Fibroblast of upper back skin (primary cell): ENCODE measurements around the gene PHACTR1.
"Not testable (repeated sequence)": the region's sequence is repeated elsewhere in the genome, so short reads cannot be mapped to it uniquely, and the experiment has no call there.

Experiments
- DNase-seq: peaks from one replicate; pipeline ENCODE4 v3.0.0-alpha.2; 2013

The PHACTR1 gene

DNA sequence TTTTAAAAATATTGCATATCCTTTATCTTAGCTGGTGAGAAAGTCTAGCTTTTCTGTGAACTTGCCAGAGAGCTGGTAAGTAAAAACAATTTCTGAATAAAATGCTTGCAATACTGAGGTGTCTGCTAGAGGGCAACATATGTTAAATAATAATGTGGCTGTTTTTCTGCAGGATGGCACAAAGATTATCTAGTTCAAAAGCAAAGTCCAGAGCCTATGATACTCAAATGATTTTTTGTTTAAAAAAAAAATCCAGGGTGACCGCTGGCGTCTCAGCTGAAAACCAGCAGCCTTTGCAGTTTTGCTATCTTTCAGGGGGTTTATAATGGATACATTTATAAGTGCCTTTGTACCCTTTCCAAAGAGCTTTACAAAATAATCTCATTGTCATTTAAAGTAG, 194.9 kb downstream of the PHACTR1 start:
- peak; percentile 27 for DNase-seq

- no peak for DNase-seq
Observed at GRCh38 chr6:12913201-12913600, 196.6 kb downstream of the PHACTR1 start.

GRCh38 chr6:12916006-12916405, 199.4 kb downstream of the PHACTR1 start:
- no peak for DNase-seq

- no peak for DNase-seq
Observed at GRCh38 chr6:12916420-12917136, 200.0 kb downstream of the PHACTR1 start.

- no peak for DNase-seq
Observed at GRCh38 chr6:12921467-12921866, 204.9 kb downstream of the PHACTR1 start.

DNA sequence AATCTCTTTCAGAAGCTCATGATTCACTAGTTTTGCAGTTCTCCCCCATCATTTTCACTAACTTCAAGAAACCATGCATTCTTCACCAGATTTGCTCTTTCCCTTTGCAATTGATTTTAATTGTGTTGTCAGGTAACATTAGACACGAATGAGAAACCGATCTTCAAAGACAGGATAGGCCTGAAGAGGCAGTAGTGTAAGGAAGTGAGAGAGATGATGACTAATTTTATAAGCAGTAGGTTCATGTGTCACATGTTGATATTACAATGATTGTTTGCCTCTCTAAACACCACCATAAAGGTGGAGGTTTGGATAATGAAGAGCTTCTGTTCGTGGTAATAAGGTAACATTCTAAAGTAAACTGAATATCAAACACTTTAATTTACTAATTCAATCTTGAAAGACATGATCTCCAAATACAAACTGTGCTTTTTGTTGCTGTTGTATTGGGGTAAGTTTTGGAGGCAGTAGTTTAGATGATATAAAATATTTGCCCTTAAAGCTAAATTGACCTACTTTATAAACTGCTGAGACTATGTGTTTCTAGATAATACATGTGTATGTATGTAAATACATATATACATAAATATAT, 207.2 kb downstream of the PHACTR1 start:
- DNase-seq = no peak

- no peak for DNase-seq
Observed at GRCh38 chr6:12924911-12925310, 208.3 kb downstream of the PHACTR1 start.

- no peak for DNase-seq
Observed at GRCh38 chr6:12927746-12928145, 211.2 kb downstream of the PHACTR1 start.

- DNase-seq = no peak
Observed at GRCh38 chr6:12929678-12930077, 213.1 kb downstream of the PHACTR1 start.

GRCh38 chr6:12931639-12932038, 215.1 kb downstream of the PHACTR1 start:
- no peak for DNase-seq

GRCh38 chr6:12935637-12936036, 219.1 kb downstream of the PHACTR1 start:
- no peak for DNase-seq

- DNase-seq = no peak
Observed at GRCh38 chr6:12937971-12938370, 221.4 kb downstream of the PHACTR1 start.

- DNase-seq = no peak
Observed at GRCh38 chr6:12939314-12939713, 222.7 kb downstream of the PHACTR1 start.

GRCh38 chr6:12941422-12941821, 224.9 kb downstream of the PHACTR1 start:
- peak; percentile 33 for DNase-seq

- DNase-seq = no peak
Observed at GRCh38 chr6:12943549-12943948, 227.0 kb downstream of the PHACTR1 start.

- no peak for DNase-seq
Observed at GRCh38 chr6:12944001-12944400, 227.4 kb downstream of the PHACTR1 start.

DNA sequence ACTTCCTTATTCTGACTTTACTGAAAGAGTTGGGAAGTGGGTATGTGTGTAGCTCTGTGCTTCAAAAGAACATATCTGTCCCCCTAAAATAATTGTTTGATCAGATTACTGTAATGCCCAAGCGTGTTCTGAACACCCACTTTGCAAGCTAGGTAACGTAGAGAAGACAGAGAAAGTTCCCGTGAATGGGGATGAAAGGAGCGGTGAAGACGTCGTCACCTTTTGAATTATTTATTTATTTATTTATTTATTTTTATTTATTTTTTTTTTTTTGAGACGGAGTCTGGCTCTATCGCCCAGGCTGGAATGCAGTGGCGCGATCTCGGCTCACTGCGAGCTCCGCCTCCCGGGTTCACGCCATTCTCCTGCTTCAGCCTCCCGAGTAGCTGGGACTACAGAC, 228.0 kb downstream of the PHACTR1 start:
- DNase-seq = not testable (repeated sequence)

GRCh38 chr6:12947151-12947871, 230.7 kb downstream of the PHACTR1 start:
- DNase-seq = peak; percentile 79

DNA sequence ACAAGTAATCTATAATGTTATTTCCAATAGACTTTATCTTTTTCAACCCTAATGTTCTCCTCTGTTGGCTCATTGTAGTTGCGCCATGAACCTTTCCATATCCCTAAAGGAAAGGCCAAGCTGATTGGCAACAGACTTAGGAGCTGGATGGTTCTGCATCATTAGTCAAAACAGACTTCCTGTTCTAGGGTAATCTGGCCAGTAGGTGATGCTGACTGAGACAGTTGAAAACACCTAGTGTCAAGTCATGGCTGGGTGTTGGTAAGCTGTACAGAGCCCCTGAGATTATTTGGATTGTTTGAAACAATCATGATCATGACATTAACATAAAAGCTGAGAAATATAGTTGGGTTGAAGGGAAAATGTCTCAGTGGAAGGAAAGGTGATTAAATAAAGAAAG, 231.4 kb downstream of the PHACTR1 start:
- DNase-seq = no peak

DNA sequence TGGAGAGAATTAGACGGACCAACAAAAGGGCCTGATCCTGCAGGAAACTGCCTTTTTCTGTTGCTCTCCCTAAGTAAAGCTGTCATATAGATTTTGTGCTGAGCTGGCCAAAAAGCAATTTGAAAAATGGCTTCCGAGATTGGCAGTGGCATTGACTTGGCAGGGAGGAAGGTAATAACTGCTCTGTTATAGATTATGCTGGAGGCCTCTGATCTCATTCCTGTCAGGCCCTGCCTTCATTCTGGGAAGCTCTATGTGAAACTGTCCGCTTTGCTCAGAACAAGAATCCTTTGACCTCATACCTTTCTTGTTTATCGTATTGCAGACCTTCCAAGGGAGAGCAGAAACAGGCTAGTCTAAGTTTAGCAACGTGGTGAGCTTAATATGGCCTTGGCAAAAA, 234.4 kb downstream of the PHACTR1 start:
- DNase-seq = no peak

- no peak for DNase-seq
Observed at GRCh38 chr6:12951415-12951814, 234.8 kb downstream of the PHACTR1 start.

DNA sequence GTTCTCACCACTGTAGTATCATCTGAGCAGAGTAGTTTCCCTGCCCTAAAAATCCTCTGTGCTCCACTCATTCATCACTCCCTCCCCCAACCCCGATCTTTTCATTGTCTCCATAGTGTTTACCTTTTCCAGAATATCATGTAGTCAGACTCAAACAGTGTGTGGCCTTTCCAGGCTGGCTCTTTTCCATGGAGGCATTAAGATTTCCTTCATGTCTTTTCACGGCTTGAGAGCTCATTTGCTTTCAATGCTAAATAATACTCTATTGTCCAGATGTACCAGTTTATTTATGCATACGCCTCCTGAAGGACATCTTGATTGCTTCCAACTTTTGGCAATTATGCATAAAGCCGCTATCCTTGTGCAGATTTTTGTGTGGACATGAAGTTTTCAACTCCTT, 235.8 kb downstream of the PHACTR1 start:
- no peak for DNase-seq

- DNase-seq = no peak
Observed at GRCh38 chr6:12955956-12956355, 239.4 kb downstream of the PHACTR1 start.

DNA sequence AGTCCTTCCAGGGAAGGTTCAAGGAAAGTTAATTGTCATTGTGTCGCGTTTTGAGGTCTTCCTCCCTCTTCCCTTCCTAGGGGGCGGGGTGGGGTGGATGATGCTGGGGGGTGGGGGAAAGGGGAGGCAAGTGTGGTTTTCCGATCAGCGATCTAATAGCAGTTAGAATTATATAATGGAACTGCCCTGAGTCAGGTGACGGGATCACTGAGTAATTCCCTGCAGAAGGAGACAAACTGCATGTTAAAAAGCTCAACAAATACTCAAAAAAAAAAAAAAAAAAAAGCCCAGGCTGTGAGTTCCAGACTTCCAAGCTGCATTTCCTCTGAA, 240.4 kb downstream of the PHACTR1 start:
- no peak for DNase-seq
